ENCODE measurements around the gene ACADSB.
A peak's percentile ranks its signal among the peaks of the same experiment; 100 is the strongest.

ACADSB gene

DNA sequence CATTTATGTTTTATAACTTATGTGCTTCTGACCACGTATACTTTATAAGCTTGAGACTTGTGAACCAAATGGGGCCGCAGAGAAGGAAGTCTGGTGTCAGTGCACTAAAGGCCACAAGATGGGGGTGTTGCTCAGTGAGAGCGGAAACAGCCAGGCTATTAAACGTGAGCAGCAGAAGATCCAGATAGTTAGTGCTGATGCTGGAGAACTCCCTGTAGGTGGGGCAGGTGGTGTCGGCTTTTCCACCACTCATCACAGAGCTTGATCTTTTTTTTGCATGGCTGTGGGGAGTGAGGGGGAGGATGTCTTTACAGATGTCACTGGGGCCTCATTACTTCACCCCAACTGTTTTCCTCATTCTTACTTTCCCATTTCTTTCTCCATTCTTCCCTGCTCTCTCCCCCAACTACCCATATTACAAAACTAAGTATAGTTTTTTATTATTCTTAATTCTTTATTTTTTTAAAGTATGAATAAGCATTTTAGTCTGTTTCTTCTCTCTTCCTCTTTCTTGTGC lies 34.7 kb downstream of the ACADSB start:
- DNase-seq, result peak; percentile 13 to 69

DNA sequence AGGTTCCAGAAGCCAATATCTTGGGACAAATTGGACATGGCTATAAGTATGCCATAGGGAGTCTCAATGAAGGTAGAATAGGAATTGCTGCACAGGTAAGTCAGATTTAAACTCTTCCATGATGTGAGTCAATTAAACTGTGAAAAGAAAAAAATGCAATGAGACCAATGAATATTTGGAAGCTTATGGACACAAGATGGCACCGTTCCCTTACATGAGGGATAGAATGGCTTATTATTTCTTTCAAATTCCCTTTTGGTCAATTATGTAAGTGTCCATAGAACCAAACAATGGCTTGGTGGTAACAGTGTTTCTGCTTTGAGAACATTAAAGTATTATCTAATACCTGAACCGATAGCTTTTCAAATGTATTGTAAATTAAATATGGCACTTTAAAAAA lies 35.6 kb downstream of the ACADSB start:
- DNase-seq, result peak in 1 of 2 experiments; percentile 10

DNA sequence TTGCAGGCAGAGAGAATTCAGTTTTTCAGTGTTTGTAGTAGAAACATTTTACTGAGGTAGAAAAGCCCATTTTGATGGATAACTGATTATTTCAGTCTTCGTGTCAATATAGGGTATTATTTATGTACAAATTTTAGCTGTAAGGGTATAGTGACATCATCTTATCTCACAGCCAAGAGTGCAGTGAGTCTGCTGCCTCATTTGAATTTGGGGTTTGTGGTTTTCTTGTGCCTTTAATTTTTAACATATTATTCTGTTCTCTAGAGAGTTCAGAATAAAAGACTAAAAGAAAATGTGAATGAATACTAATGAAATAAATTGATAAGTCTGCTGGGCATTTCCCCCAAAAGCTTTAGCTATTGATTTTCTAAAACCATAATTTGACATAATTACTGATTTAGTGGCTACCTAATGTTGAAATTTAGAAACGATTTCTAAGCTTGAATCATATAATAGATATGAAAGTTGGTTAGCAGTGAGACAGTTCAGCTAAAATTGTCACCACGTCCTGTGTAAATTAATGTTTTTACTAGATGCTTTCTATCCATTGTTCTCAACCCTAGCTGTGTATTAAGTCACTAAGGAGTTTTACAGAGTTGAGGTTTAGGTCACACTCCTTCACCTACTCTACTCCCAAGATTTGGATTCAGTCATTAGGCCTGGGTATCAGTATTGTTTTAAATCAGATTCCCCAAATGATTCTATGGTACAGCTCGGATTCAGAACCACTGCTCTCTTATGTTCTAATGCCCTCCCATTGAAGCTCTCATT lies 37.3 kb downstream of the ACADSB start:
- DNase-seq, result no peak

GRCh38 chr10:123057968-123058367 lies 49.2 kb downstream of the ACADSB start:
- DNase-seq, result no peak

- no peak for DNase-seq
Measured at GRCh38 chr10:123061865-123062264, 53.1 kb downstream of the ACADSB start.

DNA sequence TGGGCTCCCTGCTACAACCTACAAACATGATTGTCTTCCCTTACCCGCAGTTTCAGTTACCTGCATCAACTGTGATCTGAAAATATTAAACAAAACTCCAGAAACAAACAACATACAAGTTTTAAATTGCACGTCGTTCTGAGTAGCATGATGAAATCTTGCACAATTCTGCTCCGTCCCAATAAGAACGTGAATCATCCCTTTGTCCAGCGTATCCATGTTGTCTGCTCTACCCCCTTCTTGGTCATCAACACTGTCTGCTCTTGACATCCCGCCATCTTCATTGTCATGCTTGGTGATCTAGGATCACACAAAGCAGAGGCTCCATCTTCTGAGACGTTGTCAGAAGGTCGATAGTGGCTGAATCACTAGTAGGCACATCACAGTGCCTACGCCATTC lies 53.9 kb downstream of the ACADSB start:
- DNase-seq, result no peak

DNA sequence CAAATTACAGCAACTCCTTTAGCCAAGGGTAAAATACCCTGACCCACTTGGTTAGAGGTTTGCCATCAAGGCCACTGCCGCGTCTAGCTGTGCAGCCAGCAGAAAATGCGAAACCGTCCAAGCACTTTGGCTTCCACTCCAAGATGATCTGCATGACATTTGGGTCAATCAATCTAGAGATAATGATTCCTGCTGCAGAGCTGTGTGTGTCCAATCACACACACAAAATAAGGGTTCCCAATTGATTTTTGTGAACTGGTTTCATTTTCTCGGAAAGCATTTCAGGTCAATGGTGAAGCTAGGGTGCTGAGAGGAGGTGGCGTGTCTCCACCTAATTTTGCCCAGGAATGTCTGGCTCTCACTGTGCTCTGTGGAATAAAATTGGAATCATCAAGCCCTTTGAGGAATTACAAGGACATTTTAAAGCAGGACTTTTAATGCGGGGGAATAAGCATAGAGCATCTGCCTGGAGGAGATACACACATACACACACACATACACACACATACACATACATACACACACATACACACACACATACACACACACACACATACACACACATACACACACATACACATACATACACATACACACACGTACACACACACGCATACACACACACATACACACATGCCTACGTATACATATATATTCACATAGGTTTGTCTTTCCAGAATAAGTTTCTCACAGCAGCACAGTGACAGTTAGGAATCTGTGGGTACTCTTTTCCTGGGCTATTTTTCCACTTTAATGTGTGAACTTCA lies 59.5 kb downstream of the ACADSB start:
- no peak for DNase-seq

DNA sequence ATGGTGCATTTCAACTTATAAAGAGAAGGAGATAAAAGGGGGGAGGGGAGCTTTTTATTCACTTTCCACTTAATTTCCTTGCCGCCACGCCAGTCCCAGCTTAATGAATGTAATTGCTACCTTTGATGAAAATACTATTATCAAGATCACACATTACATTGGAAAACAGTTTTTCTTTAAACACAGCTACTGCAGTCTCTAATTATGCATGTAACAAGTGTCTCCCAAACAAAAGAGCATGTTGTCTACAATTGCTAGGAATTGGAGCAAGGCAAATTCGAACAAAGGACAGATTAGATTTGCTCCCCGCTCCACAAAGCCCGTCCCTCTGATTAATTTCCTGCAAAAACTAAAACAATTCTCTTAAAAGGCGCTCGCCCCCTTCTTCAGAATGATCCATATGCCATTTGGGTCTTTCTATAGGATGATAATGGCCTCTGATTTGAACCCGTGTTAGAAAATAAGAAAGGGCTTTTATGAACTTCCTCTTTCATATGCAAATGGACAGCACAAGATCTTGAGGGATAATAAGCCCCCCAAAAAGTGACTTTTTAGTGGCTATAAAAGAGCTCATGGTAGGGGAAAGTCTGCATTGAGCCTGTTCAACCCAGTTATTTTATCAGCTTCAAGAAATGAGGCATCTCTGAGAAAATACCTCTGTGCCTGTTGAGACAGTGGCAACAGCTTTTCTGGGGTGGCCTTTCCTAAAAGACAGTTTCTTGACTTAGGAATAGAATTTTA lies 60.6 kb downstream of the ACADSB start:
- no peak for DNase-seq

DNA sequence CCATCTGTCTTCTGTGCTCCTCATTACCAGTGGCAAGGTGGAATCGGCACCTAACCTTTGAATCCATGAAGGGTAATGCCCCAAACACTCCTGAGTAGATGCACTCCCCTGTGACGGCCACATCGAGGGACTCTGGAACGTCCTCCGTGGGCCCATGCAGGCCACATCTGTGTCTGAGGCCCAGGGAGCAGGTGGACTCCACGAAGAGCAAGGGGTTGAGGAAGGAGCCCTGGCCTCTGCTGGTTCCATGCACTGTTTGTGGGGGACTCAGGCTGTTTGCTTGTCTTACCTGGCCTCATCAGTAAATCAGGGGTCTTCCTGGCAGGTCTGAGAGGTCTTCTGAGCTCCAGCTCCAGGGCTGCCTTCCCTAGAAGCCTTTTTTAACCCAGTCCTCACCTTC lies 64.4 kb downstream of the ACADSB start:
- DNase-seq, result no peak

GRCh38 chr10:123074215-123074614 lies 65.4 kb downstream of the ACADSB start:
- DNase-seq, result no peak

DNA sequence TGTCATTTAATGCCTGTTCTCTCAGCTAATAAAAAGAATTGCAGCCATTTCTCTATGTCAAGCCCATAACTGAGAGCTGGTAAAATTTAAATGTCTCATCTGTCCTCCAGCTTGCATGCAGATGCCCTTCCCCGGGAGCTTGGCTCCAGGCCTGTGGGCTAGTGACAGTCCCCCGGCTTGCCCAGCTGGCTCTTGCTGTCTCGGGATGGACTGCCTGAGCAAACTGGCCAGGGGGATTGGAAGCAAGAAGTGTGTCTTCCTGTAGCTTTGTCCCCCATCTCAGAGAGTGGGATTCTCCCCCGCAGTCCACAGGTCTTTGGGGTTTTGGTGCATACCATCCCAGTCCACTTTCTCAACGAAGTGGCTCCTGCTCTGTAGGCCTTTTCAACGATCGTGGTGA lies 73.1 kb downstream of the ACADSB start:
- no peak for DNase-seq

DNA sequence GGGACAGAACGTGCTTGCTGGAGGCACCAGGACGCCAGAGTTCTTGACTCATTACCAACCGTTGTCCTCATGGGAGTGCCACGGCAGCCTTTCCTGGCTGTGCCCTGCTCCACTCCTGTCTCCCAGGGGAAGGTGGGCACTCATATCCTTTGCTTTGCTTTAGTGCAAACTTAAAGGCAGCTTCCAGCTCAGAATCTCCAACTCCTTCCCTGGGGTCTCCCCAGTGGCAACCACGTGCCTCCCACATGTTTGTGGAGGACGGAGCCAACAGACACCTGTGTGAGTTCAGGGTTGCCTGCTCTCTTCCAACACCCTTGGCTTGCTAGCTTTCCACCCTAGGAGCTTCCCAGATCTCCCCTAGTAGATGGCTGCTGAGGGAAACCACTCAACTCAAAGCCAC lies 75.0 kb downstream of the ACADSB start:
- no peak for DNase-seq

DNA sequence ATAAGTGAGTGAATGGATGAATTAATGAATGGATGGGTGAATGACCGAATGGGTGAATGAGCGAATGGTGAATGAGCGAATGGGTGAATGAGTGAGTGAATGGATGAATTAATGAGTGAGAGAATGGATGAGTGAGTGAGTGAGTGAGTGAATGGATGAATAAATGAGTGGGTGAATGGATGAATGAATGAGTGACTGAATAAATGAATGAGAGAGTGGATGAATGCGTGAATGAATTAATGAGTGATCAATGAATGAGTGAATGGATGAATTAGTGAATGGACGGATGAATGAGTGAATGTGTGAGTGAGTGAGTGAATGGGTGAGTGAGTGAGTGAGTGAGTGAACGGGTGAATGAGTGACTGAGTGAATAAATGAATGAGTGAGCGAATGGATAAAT lies 77.5 kb downstream of the ACADSB start:
- DNase-seq, result no peak

DNA sequence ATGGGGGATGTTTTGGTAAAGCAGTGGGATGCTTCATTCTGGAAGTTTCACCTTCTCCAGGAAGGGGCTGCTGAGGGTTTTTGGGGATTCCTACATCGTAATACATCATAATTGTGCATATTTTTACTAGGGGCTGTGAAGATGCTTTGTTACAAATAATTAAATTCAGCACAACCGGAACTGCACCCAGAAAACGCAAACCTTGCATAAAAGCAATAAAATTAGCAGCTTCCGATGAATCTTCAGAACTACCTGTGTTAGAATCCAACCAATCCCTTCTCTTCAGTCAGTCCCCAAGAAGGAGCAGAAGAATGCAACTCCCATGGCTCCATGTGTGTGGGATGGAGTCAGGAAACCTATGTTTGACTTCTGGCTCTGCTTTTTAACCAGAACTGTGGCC lies 78.5 kb downstream of the ACADSB start:
- DNase-seq, result no peak

GRCh38 chr10:123087786-123088185 lies 79.0 kb downstream of the ACADSB start:
- DNase-seq, result no peak

DNA sequence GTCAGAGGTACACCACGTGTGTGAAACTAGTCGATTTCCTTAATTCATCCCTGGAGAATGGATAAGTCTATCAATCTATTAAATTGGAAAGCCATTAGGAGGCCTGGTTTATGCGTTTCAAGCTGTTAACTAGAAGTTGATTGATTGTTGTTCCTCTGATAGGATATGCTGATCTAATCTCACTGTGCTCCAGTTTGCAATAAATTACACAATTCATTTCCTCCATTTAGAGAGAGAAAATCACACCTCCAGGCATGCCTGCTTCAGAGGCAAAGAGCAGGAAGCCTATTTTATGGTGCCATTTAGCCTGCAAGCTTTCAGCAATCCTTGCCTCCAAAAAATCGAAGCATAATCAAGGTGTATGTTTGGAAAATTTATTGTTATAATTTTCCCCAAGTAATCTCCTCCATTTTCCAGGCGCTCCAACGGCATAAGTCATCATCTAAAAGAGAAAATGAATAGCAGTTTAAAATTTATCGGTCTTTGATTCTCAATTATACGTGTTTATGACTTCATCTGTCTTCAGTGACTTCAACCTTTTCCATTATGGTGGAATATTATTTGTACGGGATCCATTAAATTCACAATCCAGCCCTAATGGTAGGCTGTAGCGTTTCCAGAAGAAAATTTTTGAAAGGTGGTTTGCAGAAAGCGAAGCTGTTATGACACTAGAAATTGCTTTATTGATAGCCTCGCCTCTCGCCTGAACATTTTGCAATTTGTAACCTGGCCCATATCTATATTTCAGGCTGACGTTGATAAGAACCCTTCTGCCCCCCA lies 84.0 kb downstream of the ACADSB start:
- DNase-seq, result no peak

DNA sequence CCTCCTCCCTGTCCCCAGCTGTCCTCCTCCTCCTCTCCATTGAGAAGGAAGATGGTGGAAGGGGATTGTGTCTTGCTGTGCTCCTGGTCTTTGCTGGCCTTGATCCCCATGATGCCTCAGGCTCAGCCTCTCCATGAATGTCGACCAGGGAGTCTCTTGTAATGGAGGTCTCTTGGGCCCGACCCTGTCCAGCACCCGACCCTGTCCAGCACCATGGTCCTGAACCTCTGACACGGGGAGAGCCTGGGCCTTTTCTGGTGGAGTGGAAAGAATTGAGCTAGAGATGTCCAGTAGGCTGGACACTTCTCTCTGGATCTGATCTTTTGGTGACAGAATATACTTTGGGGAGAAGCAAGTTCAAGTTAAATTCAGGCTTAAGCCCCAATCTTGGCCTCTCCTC lies 84.7 kb downstream of the ACADSB start:
- DNase-seq, result no peak

DNA sequence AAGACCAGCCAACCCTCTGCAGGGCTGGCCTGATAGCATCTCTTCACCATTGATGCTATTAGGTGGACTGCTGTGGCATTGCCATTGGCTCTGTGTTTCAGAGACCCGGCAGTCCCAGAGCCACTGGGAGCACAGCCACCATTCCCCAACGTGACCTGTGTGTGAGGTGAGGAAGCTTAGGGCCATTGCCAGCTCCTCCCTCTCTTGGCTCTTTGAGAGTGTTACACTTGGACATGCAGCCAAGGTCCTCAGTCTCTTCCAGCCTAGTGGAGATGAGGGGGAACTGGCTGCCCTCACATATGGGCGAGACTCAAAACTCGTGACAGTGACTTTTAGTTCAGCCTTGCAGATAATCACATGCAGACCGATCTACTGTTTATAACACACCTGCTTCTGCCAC lies 87.6 kb downstream of the ACADSB start:
- no peak for DNase-seq

GRCh38 chr10:123097039-123097438 lies 88.2 kb downstream of the ACADSB start:
- no peak for DNase-seq

GRCh38 chr10:123100030-123100762 lies 91.4 kb downstream of the ACADSB start:
- DNase-seq, result no peak

- no peak for DNase-seq
Measured at GRCh38 chr10:123101872-123102271, 93.1 kb downstream of the ACADSB start.

DNA sequence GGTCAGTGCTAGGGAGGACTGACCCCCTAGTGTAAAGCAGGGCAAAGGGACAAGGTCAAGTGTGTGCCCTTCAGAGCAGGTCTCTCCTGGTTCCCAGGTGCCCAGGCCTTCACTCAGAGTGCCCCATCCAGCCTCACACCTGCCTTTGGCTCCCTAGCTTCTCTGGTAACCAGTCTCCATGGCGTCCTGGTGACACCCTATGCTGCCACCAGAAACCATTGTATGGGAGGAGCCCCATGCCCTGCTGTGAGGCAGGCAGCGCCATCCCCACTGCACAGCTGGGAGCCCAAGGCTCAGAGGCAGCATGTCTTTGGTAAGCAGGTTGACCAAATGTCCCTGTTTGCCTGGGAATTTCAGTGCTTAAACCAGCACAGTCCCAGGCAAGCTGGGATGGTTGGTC lies 93.9 kb downstream of the ACADSB start:
- DNase-seq, result no peak
